K562 (cell line): ENCODE measurements around the gene LSM8. TPM values are rescaled to one million over a fixed set of nuclear protein-coding genes. Genes with fewer than 3 reads are reported as not detected.

Source experiments
- ARID4B ChIP-seq: sonication (generic); formaldehyde crosslinking; IDR thresholded peaks from 2 replicates; pipeline ENCODE4 v1.8.0; 2022; ENCODE audit warnings: mild to moderate bottlenecking, missing genetic modification reagents
- ATF7 ChIP-seq: fragments of 450-650 bp; IDR thresholded peaks from 2 replicates; pipeline ENCODE4 v1.7.1; 2014; ENCODE audit warnings: mild to moderate bottlenecking, moderate library complexity
- CEBPB ChIP-seq: fragments of 450-650 bp; IDR thresholded peaks from 2 replicates; pipeline ENCODE4 v1.6.1; 2016; ENCODE audit warnings: missing genetic modification characterization, missing compliant biosample characterization
- ELK3 ChIP-seq: fragments of 450-650 bp; formaldehyde crosslinking; IDR thresholded peaks from 2 replicates; pipeline ENCODE4 v1.4.0; 2020; ENCODE audit warnings: mild to moderate bottlenecking
- EP300 ChIP-seq: IDR thresholded peaks from 2 replicates; pipeline ENCODE4 v1.6.1; 2012; ENCODE audit warnings: low read length, improper control_type of control experiment
- EP400 ChIP-seq: fragments of 450-650 bp; IDR thresholded peaks from 2 replicates; pipeline ENCODE4 v1.6.1; 2017; ENCODE audit warnings: antibody characterized with exemption, mild to moderate bottlenecking, moderate library complexity
- GATA2 ChIP-seq: sonication (generic); formaldehyde crosslinking; IDR thresholded peaks from 2 replicates; pipeline ENCODE4 v1.4.0; 2020; ENCODE audit warnings: mild to moderate bottlenecking, missing genetic modification reagents
- IRF2 ChIP-seq: sonication (generic); formaldehyde crosslinking; IDR thresholded peaks from 2 replicates; pipeline ENCODE4 v1.8.1; 2022; ENCODE audit warnings: mild to moderate bottlenecking, missing genetic modification reagents
- L3MBTL2 ChIP-seq: fragments of 450-650 bp; IDR thresholded peaks from 2 replicates; pipeline ENCODE4 v1.6.1; 2016; ENCODE audit warnings: mild to moderate bottlenecking, moderate library complexity
- MECOM ChIP-seq: fragments of 250-450 bp; sonication (Bioruptor Pico); IDR thresholded peaks from 2 replicates; pipeline ENCODE4 v1.8.0; 2022; ENCODE audit warnings: inconsistent platforms
- NRF1 ChIP-seq, 2 experiments: fragments of 450-650 bp; IDR thresholded peaks in 1 of 2; conservative IDR thresholded peaks in 1 of 2; 2 replicates each; pipeline ENCODE4 v1.6.1; 2014; ENCODE audit warnings: mild to moderate bottlenecking in 2 of 2
- POLR2AphosphoS2 ChIP-seq: IDR thresholded peaks from 2 replicates; pipeline ENCODE4 v1.6.1; 2012; ENCODE audit warnings: low read length, improper control_type of control experiment
- POLR2H ChIP-seq: IDR thresholded peaks from 2 replicates; pipeline ENCODE4 v1.6.1; 2016; ENCODE audit warnings: missing genetic modification characterization, low read depth, mild to moderate bottlenecking, control low read depth, missing compliant biosample characterization, moderate library complexity
- SMARCA4 ChIP-seq: fragments of 450-650 bp; IDR thresholded peaks from 2 replicates; pipeline ENCODE4 v1.6.1; 2016
- SRF ChIP-seq, 2 experiments: fragments of 250-450, 450-650 bp in 1 of 2; sonication (Bioruptor Pico) in 1 of 2; sonication (generic) in 1 of 2; formaldehyde crosslinking; IDR thresholded peaks; 2 replicates each; pipeline versions ENCODE4 v1.5.0 to v1.5.1; 2020 to 2022; ENCODE audit warnings: mild to moderate bottlenecking in 1 of 2, missing genetic modification reagents in 1 of 2
- SRSF3 ChIP-seq: fragments of 200-400 bp; formaldehyde crosslinking; IDR thresholded peaks from 2 replicates; pipeline ENCODE4 v1.6.1; 2016; ENCODE audit warnings: mild to moderate bottlenecking, low read length, moderate library complexity; ENCODE audit not compliant: insufficient read depth
- STAG1 ChIP-seq: sonication (generic); formaldehyde crosslinking; IDR thresholded peaks from 2 replicates; pipeline ENCODE4 v1.5.0; 2020; ENCODE audit warnings: missing genetic modification reagents, borderline replicate concordance
- THRB ChIP-seq: fragments of 450-650 bp; formaldehyde crosslinking; conservative IDR thresholded peaks from 2 replicates; pipeline ENCODE4 v1.4.0; 2022; ENCODE audit warnings: mild to moderate bottlenecking, missing genetic modification characterization
- ZNF445 ChIP-seq: fragments of 250-450 bp; sonication (Bioruptor Pico); IDR thresholded peaks from 2 replicates; pipeline ENCODE4 v1.4.0; 2020; ENCODE audit warnings: low read depth, mild to moderate bottlenecking, moderate library complexity
- ZNF699 ChIP-seq: fragments of 250-450 bp; sonication (Bioruptor Pico); IDR thresholded peaks from 2 replicates; pipeline ENCODE4 v1.8.0; 2021; ENCODE audit warnings: mild to moderate bottlenecking, moderate library complexity; ENCODE audit not compliant: insufficient replicate concordance
- polyA plus RNA-seq, 8 experiments: library from polyadenylated mRNA; depleted of rRNA in 4 of 8; stranded (reverse) in 5 of 8; unstranded in 3 of 8; fragments of >200 nt; fragmentation: Nextera tagmentation in 2 of 8; fragmentation: Illumina TruSeq in 1 of 8; extraction: Ambion mirVana in 2 of 8; extraction: Trizol in 1 of 8; gene quantifications; 2 replicates each; pipeline versions ENCODE4 v1.2.1 to v1.2.3, GENCODE V29; 2011 to 2014; ENCODE audit warnings: inconsistent platforms in 1 of 8, missing spikeins in 1 of 8
- total RNA-seq, 7 experiments: library from RNA; depleted of rRNA in 6 of 7; stranded (reverse); fragments of >200 nt in 6 of 7; fragmentation: Illumina TruSeq in 2 of 7; extraction: Trizol in 2 of 7; gene quantifications; 2 replicates each; pipeline versions ENCODE4 v1.2.1 to v1.2.3, GENCODE V29; 2011 to 2021; ENCODE audit warnings: low replicate concordance in 1 of 7

Gene LSM8
- total and polyA plus RNA-seq, 9 of the 15 experiments (the other 6 are each of a cell fraction or from before 2014, with no cell fraction given): 81.5 to 340 (median 180) TPM

GRCh38 chr7:118185163-118185860 is 1.3 kb downstream of the LSM8 start (continued):
- no peak for TF ChIP-seq THRB (CRISPR knock-in tag)
- TF ChIP-seq POLR2H: 0 out of 2 replicates have a peak, but pooled peaks have one; percentile 28
- TF ChIP-seq STAG1 (CRISPR knock-in tag): no peak
- TF ChIP-seq ARID4B (CRISPR knock-in tag): no peak
- no peak for TF ChIP-seq ELK3
- no peak for TF ChIP-seq NRF1 (conservative IDR thresholded peaks at IDR 0.05 in 1 of 2, IDR thresholded peaks at IDR 0.05 in 1 of 2)
- TF ChIP-seq EP300: peak; percentile 22; the same call in 1 of the 2 replicates
- 0 out of 2 replicates have a peak, but pooled peaks have one; percentile 12 for TF ChIP-seq L3MBTL2
- TF ChIP-seq ZNF699 (CRISPR knock-in tag): no peak
- peak; percentile 45; the same call in 1 of the 2 replicates for TF ChIP-seq SMARCA4
- TF ChIP-seq GATA2 (CRISPR knock-in tag): no peak
- TF ChIP-seq IRF2 (CRISPR knock-in tag): no peak
- TF ChIP-seq SRSF3: no peak
- TF ChIP-seq ZNF445: no peak
- TF ChIP-seq ATF7: 0 out of 2 replicates have a peak, but pooled peaks have one; percentile 28
- 0 out of 2 replicates have a peak, but pooled peaks have one; percentile 36 for TF ChIP-seq EP400
- TF ChIP-seq SRF (CRISPR knock-in tag; IDR thresholded peaks at IDR 0.05): 0 out of 4 replicates have a peak, but pooled peaks of 1 of the 2 experiments have one; percentile 4
- TF ChIP-seq POLR2AphosphoS2: no peak
- TF ChIP-seq CEBPB (tag): peak; percentile 62
- no peak for TF ChIP-seq MECOM (CRISPR knock-in tag)
